COLO668 (cell line): ENCODE data around the gene FAXC.

ENCODE experiments used
- DNase-seq: peaks from one replicate; lab custom pipeline; 2025; ENCODE audit not compliant: unreplicated experiment; lab: John Stamatoyannopoulos, UW

Gene FAXC

GRCh38 chr6:99349171-99350141 is at the start of gene FAXC:
FAXC (minus strand) TSS chr6:99349674; CDS start chr6:99349372, 302 bp downstream.
- peak; percentile 82 for DNase-seq

GRCh38 chr6:99397287-99397686 is 47.8 kb upstream of the FAXC start:
- no peak for DNase-seq

GRCh38 chr6:99393698-99394531 is 44.4 kb upstream of the FAXC start, which contains the start of gene COQ3:
COQ3 (minus strand) TSS chr6:99394195; CDS start chr6:99394179, 16 bp downstream.
- peak; percentile 63 for DNase-seq

GRCh38 chr6:99393366-99393697 is 43.9 kb upstream of the FAXC start:
- DNase-seq: no peak

GRCh38 chr6:99390896-99391295 is 41.4 kb upstream of the FAXC start:
- no peak for DNase-seq

GRCh38 chr6:99384507-99384906 is 35.0 kb upstream of the FAXC start:
- DNase-seq: no peak

- no peak for DNase-seq
These were observed 29.2 kb upstream of the FAXC start for GRCh38 chr6:99378636-99379035.

GRCh38 chr6:99369533-99369932 is 20.1 kb upstream of the FAXC start:
- no peak for DNase-seq

GRCh38 chr6:99366852-99367251 is 17.4 kb upstream of the FAXC start:
- DNase-seq: no peak

- no peak for DNase-seq
These were observed 14.6 kb upstream of the FAXC start for GRCh38 chr6:99364026-99364425.

- DNase-seq: no peak
These were observed 13.3 kb upstream of the FAXC start for GRCh38 chr6:99362678-99363268.

- DNase-seq: no peak
These were observed 10.3 kb upstream of the FAXC start for GRCh38 chr6:99359800-99360199.

GRCh38 chr6:99356641-99357040 is 7.2 kb upstream of the FAXC start:
- DNase-seq: no peak

GRCh38 chr6:99354983-99355382 is 5.5 kb upstream of the FAXC start:
- no peak for DNase-seq

GRCh38 chr6:99353126-99353525 is 3.7 kb upstream of the FAXC start:
- DNase-seq: no peak

GRCh38 chr6:99350573-99350972 is 1.1 kb upstream of the FAXC start:
- peak; percentile 18 for DNase-seq

- peak; percentile 40 for DNase-seq
These were observed 945 bp downstream of the FAXC start for GRCh38 chr6:99348288-99349170.

GRCh38 chr6:99347804-99348203 is 1.7 kb downstream of the FAXC start:
- no peak for DNase-seq

GRCh38 chr6:99346595-99346994 is 2.9 kb downstream of the FAXC start:
- no peak for DNase-seq

GRCh38 chr6:99345164-99345563 is 4.3 kb downstream of the FAXC start:
- DNase-seq: no peak
